CD4-positive, alpha-beta T cell treated with Interferon gamma for 1 hour (primary cell): ENCODE results near the gene BSN.

Experiments used
- DNase-seq: peaks from one replicate; pipeline ENCODE4 v3.0.0-alpha.2; 2020

Gene BSN

GRCh38 chr3:49700453-49701128, 146.3 kb downstream of the BSN start:
- no peak for DNase-seq

- no peak for DNase-seq
Observed at GRCh38 chr3:49701388-49702077, 147.3 kb downstream of the BSN start.

- DNase-seq = no peak
Observed at GRCh38 chr3:49702672-49703071, 148.4 kb downstream of the BSN start.

DNA sequence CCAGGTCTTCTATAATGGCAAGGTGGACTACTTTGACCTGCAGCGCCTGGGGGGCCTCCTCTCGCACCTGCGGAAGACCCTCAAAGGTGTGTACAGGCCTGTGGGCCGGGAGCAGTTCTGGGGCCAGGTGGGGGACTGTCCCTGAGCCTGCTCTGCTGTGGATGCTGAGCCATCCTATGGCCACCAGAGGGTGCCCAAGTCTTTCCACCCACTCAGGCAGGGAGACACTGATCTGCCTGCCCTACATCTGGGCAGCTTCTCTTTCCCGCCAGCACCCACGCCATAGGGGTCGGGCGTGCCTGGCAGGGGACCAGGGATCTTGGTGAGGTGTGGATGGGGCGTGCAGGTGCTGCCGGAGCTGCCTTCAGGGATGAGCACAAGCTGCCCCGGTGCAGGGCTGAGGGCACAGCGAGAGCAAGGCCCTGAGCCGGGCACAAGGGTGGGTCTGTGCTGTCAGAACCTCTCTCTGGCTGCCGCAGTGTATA, 149.2 kb downstream of the BSN start:
- DNase-seq = peak; percentile 74

GRCh38 chr3:49703956-49704355, 149.7 kb downstream of the BSN start:
- no peak for DNase-seq

DNA sequence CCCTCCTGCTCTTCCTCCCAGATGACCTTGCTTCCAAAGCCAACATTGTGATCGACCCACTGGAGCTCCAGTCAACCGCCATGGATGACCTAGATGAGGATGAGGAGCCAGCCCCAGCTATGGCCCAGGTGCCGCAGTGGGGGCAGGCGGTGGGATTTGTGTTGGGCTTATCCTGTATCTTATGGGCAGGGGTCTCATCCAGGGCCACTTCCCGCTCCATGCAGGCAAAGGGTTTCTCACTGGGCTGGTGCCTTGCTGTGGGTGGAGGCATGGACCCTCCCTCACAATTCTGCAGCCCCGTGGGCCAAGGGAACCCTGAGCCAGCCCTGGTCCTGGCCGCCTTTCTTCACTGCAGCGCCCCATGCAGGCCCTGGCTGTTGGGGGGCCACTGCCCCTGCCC, 150.4 kb downstream of the BSN start:
- no peak for DNase-seq

DNA sequence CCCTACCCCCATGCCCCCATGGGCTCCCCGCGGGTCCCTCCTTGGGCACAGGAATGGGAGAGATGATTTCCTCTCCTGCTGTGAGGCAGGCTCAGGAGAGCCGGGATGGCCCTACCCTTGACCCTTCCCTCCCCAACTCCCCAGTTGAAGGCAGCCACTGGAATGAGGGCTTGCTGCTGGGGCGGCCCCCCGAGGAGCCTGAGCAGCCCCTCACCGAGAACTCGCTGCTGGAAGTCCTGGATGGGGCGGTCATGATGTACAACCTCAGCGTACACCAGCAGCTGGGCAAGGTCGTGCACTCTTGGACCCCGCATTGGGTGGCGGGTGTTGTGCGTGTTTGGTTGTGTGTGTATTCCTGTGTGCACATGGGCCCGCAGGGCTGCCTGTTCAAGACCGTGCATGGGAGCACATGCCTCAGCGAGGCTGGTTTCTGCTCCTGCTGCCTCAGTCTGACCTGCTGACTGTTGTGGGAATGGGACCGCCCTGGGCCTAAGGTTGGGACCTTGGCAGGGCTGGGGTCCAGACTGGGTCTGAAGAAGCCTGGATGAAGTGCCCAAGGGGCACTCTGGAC, 151.2 kb downstream of the BSN start:
- DNase-seq = no peak

DNA sequence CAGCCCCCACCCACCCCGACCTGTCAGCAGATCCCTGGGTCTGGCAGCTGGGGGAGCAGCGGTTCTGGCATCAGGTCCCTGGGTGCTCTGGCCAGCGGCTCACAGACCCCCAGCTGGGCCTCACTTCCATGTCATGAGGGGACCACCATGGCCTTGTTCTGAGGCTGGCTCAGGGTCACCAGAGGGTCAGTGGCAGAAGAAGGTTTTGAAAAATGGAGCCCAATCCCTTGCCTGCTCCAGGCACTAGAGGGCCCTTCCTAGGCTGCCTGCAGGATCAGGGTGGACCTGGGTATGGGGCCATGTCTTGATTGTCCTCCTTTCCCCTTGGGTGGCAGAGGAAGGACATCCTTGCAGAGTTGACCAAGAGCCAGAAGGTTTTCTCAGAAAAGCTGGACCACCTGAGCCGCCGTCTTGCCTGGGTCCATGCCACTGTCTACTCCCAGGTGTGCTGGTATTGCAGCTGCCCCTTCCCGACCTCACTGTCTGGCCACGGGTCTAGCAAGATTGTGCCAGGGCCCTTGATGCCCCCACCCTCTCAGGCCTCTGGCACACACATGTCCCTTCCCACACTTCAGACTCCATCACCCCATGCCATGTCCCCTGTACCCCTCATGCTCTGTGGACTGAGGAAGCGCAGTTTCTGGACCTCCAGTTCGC, 152.3 kb downstream of the BSN start:
- no peak for DNase-seq

DNA sequence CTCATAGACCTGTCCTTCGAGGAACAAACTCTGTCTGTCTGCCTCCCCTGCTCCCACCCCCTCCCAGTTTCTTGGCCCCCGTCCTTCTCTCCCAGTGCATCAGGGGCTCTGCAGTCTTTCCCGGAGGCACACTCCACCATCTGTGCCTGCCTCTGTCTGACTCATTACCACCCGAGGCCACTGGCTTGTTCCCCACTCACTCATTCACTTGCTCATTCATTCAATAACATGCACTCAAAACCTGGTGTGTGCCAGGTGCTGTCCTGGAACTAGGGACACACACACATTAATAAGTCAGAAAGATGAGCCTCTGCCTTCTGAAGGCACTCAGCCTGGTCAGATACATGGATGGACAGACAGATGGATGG, 152.8 kb downstream of the BSN start:
- no peak for DNase-seq

- no peak for DNase-seq
Observed at GRCh38 chr3:49709852-49710251, 155.6 kb downstream of the BSN start.

- no peak for DNase-seq
Observed at GRCh38 chr3:49711489-49711888, 157.2 kb downstream of the BSN start.

- DNase-seq = no peak
Observed at GRCh38 chr3:49712166-49712565, 157.9 kb downstream of the BSN start.

DNA sequence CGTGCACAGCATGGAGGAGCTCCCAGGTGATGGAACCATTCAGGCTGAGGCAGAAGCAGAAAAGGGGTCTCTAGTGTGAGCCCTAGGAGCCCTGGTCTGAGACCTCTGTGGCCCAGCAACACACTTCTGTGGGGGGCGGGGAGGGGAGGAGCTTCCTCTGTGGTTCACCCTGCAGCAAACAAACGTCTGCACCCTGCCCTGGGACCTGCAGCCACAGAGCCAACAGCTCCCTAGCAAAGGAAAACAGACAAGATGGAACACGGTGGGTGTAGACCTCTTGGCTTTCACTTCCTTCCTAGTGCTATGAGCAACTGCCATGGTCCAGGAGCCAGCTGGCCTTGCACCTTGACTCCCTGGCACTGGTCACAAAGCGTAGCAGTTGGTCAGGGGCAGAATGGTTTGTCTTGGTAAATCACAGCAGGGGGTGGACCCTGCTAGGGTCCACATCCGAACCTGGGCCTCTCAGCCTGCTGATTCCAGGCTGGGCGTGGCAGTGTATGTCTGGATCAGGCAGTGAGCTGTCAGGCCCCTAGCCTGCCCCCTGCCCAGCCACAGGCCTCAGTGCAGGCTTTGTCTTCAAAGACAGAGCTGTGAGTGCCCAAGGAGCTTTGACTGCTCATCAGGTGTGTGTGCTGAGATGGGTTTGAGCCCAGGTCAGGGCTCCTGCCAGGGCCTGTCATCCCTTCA, 158.5 kb downstream of the BSN start:
- DNase-seq = no peak

GRCh38 chr3:49713336-49714105, 159.2 kb downstream of the BSN start:
- no peak for DNase-seq

DNA sequence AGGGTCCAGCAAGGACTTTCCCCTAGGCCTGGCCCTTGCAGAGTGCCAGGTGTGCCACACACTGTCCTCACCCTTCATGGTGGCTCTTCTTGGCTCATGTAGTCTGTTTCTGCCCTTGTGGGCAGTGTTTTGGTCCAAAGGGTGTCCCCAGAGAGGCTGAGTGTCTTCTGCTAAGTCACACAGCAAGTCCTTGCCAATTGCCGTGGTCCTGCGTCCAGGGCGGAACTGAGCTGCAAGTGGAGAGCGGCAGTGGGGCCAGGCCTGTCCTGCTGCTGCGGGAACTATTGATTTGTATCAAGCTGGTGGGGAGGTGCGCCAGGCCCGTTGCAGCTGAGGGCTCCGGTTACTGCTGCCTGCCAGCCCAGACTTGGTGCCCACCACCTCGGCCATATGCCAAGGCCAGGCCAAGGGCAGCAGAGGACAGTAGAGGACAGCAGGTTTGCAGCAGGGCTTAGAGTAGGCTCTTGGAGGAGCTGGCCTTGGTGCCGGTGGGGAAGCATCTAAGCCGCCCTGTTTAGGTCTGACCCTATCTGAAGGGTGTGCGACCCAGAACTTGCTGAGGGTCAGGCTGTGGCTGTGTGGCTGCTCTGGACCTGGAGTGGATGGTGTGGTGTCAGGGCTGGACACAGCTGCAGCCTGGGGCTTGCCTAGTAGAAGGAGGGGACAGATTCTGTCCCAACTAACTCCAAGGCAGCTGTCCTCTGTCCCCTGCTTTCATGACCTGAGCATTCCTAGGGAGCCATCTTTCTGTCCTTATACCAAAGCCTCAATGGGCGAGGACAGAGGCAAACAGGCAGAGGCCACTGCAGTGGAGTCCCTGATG, 160.7 kb downstream of the BSN start:
- DNase-seq = no peak

- no peak for DNase-seq
Observed at GRCh38 chr3:49715611-49716121, 161.4 kb downstream of the BSN start.

GRCh38 chr3:49716169-49716568, 161.9 kb downstream of the BSN start:
- DNase-seq = no peak

GRCh38 chr3:49716691-49717210, 162.5 kb downstream of the BSN start:
- no peak for DNase-seq

- DNase-seq = no peak
Observed at GRCh38 chr3:49717211-49717958, 163.1 kb downstream of the BSN start.
